Heart right ventricle (tissue), 16 donors: ENCODE data around the gene HMCN1. TPM values are rescaled to one million over a fixed set of nuclear protein-coding genes. Genes with fewer than 3 reads are reported as not detected.

Experiments
- ATAC-seq, 8 donors: fragments of 200-7000 bp; cut with Tn5 transposase; one replicate each; pipeline ENCODE4 v1.9.1; 2020; ENCODE audit warnings: mild to moderate bottlenecking in 8 of 8, moderate library complexity in 8 of 8, moderate number of reproducible peaks in 1 of 8
- DNase-seq, 2 donors: peaks; one replicate each; pipeline ENCODE4 v3.0.0-alpha.2; 2020
- H3K27ac ChIP-seq, 10 donors: fragments of 200-600 bp; sonication (generic) in 2 of 10; one replicate each; pipeline versions ENCODE4 v1.5.0 to v1.8.0; 2020 to 2022; ENCODE audit warnings: mild to moderate bottlenecking in 3 of 10
- H3K27me3 ChIP-seq, 7 donors: fragments of 200-600 bp; one replicate each; pipeline ENCODE4 v1.8.0; 2021 to 2022; ENCODE audit warnings: mild to moderate bottlenecking in 2 of 7
- H3K36me3 ChIP-seq, 9 donors: fragments of 200-600 bp; sonication (generic) in 1 of 9; one replicate each; pipeline versions ENCODE4 v1.5.0 to v1.8.0; 2020 to 2022; ENCODE audit warnings: mild to moderate bottlenecking in 2 of 9
- H3K4me1 ChIP-seq, 9 donors: fragments of 200-600 bp; sonication (generic) in 1 of 9; one replicate each; pipeline versions ENCODE4 v1.5.0 to v1.8.0; 2020 to 2022; ENCODE audit warnings: mild to moderate bottlenecking in 4 of 9
- H3K4me3 ChIP-seq, 10 donors: fragments of 200-600 bp; sonication (generic) in 2 of 10; one replicate each; pipeline versions ENCODE4 v1.5.0 to v1.8.0; 2020 to 2022; ENCODE audit warnings: mild to moderate bottlenecking in 7 of 10, moderate library complexity in 2 of 10
- H3K9me3 ChIP-seq, 11 donors: fragments of 200-600 bp in 10 of 11; sonication (generic) in 2 of 11; one replicate each; pipeline versions ENCODE4 v1.5.0 to v1.8.0; 2013 to 2022; ENCODE audit warnings: mild to moderate bottlenecking in 2 of 11, control low read depth in 1 of 11, moderate library complexity in 1 of 11
- CTCF ChIP-seq, 9 donors: fragments of 200-600 bp; sonication (generic) in 2 of 9; IDR thresholded peaks; one replicate each; pipeline versions ENCODE4 v1.5.0 to v1.8.0; 2021 to 2022; ENCODE audit warnings: antibody characterized with exemption in 9 of 9, mild to moderate bottlenecking in 5 of 9, moderate library complexity in 1 of 9
- WGBS, 2 donors: extraction: QIAGEN DNeasy Blood & Tissue Kit; methylation state at CpG; one replicate each; pipeline ENCODE4 v1.1.7; 2013; ENCODE audit warnings: inconsistent platforms in 1 of 2; 5-methylcytosine and 5-hydroxymethylcytosine counted together
- intact Hi-C, 10 donors: fragments of 100-400 bp; cut with DNase I; formaldehyde crosslinking; loops; one replicate each; pipeline versions ENCODE4 v1.11.1 to v1.14.2; 2022
- polyA plus RNA-seq, 2 donors: library from polyadenylated mRNA; stranded (reverse); fragments of 200-250 nt; gene quantifications; one replicate each; pipeline ENCODE4 v1.2.3, GENCODE V29; 2013
- total RNA-seq, 10 donors: library from RNA; stranded (reverse); fragmentation: NEBNext Ultra II Directional in 3 of 10; extraction: Animal tissue kit (Norgen Biotek cat#: 25700) in 3 of 10; gene quantifications; one replicate each; pipeline versions ENCODE4 v1.2.1 to v1.2.4, GENCODE V29; 2021 to 2023
- donor health status: Arrhythmogenic right ventricular cardiomyopathy.
- donor health status: ischemic (EF 13 %, LVEDD 7.1; RV severe dilation, severe dysfunction).
- donor health status: healthy with polysubstance abuse.
- donor health status: DM: no; HTN: yes; CAD: no.
- donor health status: DM: no; HTN: no; CAD: no.
- donor health status: ischemic (EF 25% LVEDD 6.9; RV normal size, moderate dysfunction).
- donor health status: ischemic (EF 25% LVEDD 5.7; RV mildly dilated, moderate dysfunction).
- donor health status: healthy.
- donor health status: DM: yes; HTN: yes; CAD: no.
- donor health status: Ischemic cardiomyopathy.
- donor health status: ischemic (EF 35%, LVEDD 5.7; RV mildly dilated, moderate dysfunction).
- donor health status: nonischemic (EF 11% LVEDD 7.7; RV severe dilation, severe dysfunction).
- donor health status: DM: yes; HTN: yes; CAD: no.
- donor health status: PGD.
- donor health status: ischemic (EF 29% LVEDD 5.4; RV normal size, mild dysfunction).
- donor health status: nonischemic (EF 23%, LVEDD 6.1; RV moderate dilation, normal function).

Gene HMCN1
- total and polyA plus RNA-seq, 12 donors: 3.4 to 12.4 (median 6.2) TPM

- no peak for ATAC-seq
- no peaks in the 10 kb centered on the region for H3K27me3 ChIP-seq
- DNase-seq: no peak
- intact Hi-C loops: no loop called here
- H3K27ac ChIP-seq: no peak overlapping the region
- no peaks in the 10 kb centered on the region for H3K36me3 ChIP-seq
- no peak overlapping the region for H3K4me3 ChIP-seq
- peaks cover 0 to 9% (median 0%) of the 10 kb centered on the region in 9 donors for H3K4me1 ChIP-seq
- H3K9me3 ChIP-seq: peaks cover 0 to 11% (median 0%) of the 10 kb centered on the region in 11 donors
- no peak for TF ChIP-seq CTCF (IDR thresholded peaks at IDR 0.05)
- WGBS, 2 donors: 75 to 77% methylated on average over 4 of the region's 4 CpGs
Measured at GRCh38 chr1:185745165-185745564, 11.0 kb downstream of the HMCN1 start.

GRCh38 chr1:185759061-185759460, 24.9 kb downstream of the HMCN1 start:
- DNase-seq (no peak), ATAC-seq (no peak)
- Histone ChIP-seq H3K27me3 (no peaks in the 10 kb centered on the region), H3K36me3 (peaks cover 0 to 3% (median 0%) of the 10 kb centered on the region in 9 donors), H3K27ac (no peak overlapping the region), H3K9me3 (no peaks in the 10 kb centered on the region), H3K4me3 (no peak overlapping the region), H3K4me1 (peaks cover 0 to 3% (median 0%) of the 10 kb centered on the region in 9 donors)
- intact Hi-C loops: no loop called here
- 64 to 74% methylated on average over 1 of the region's 1 CpG for WGBS, 2 donors
- no peak for TF ChIP-seq CTCF (IDR thresholded peaks at IDR 0.05)

GRCh38 chr1:185761841-185762240, 27.6 kb downstream of the HMCN1 start:
- intact Hi-C loops: no loop called here
- 63 to 65% methylated on average over 3 of the region's 3 CpGs for WGBS, 2 donors
- peaks cover 0 to 3% (median 0%) of the 10 kb centered on the region in 9 donors for H3K4me1 ChIP-seq

GRCh38 chr1:185767508-185768120, 33.4 kb downstream of the HMCN1 start:
- intact Hi-C loops: no loop called here
- Histone ChIP-seq H3K27me3 (no peaks in the 10 kb centered on the region), H3K4me3 (no peak overlapping the region), H3K27ac (no peak overlapping the region), H3K36me3 (peaks cover 0 to 5% (median 0%) of the 10 kb centered on the region in 9 donors), H3K4me1 (peaks cover 0 to 3% (median 0%) of the 10 kb centered on the region in 9 donors), H3K9me3 (peaks cover 0 to 6% (median 0%) of the 10 kb centered on the region in 11 donors)
- no peak for ATAC-seq
- WGBS, 2 donors: 58 to 61% methylated on average over 1 of the region's 1 CpG
- TF ChIP-seq CTCF (IDR thresholded peaks at IDR 0.05): no peak
- no peak for DNase-seq

More at GRCh38 chr1:185761841-185762240, 27.6 kb downstream of the HMCN1 start:
- Histone ChIP-seq H3K36me3 (peaks cover 0 to 3% (median 0%) of the 10 kb centered on the region in 9 donors), H3K27me3 (no peaks in the 10 kb centered on the region), H3K9me3 (no peaks in the 10 kb centered on the region), H3K27ac (no peak overlapping the region), H3K4me3 (no peak overlapping the region)
- no peak for TF ChIP-seq CTCF (IDR thresholded peaks at IDR 0.05)
- no peak for DNase-seq
- ATAC-seq: no peak
